ENCODE measurements around the gene GRAMD2B.

GRCh38 chr5:126503602-126504104 is 80.4 kb downstream of the GRAMD2B start:
- no peak for TF ChIP-seq CTCF (IDR thresholded peaks at IDR 0.05; ENCODE audit: control extremely low read depth in 1 of 3, insufficient read depth in 1 of 3, low read depth in 1 of 3, low read length in 3 of 3)
- TF ChIP-seq, protein P1, sequence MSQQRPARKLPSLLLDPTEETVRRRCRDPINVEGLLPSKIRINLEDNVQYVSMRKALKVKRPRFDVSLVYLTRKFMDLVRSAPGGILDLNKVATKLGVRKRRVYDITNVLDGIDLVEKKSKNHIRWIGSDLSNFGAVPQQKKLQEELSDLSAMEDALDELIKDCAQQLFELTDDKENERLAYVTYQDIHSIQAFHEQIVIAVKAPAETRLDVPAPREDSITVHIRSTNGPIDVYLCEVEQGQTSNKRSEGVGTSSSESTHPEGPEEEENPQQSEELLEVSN (IDR thresholded peaks at IDR 0.05) = no peak
- TF ChIP-seq TBP (IDR thresholded peaks at IDR 0.05; ENCODE audit: low read depth, low read length) = no peak
- TF ChIP-seq SIN3A (conservative IDR thresholded peaks at IDR 0.05 in 1 of 2, IDR thresholded peaks at IDR 0.05 in 1 of 2; ENCODE audit: low read depth in 1 of 2, low read length in 2 of 2) = no peak
- no peak for TF ChIP-seq POLR2A (IDR thresholded peaks at IDR 0.05; ENCODE audit: control extremely low read depth in 1 of 2, low read depth in 2 of 2, low read length in 2 of 2)
- no peak for TF ChIP-seq HDAC6 (IDR thresholded peaks at IDR 0.05; ENCODE audit: low read depth, low read length)
- no peak for TF ChIP-seq RFX5 (IDR thresholded peaks at IDR 0.05; ENCODE audit: borderline replicate concordance, low read depth, low read length)
- no peak for TF ChIP-seq JUND (IDR thresholded peaks at IDR 0.05; ENCODE audit: low read length)
- no peak for TF ChIP-seq ATF2 (IDR thresholded peaks at IDR 0.05; ENCODE audit: low read length)
- no peak for TF ChIP-seq EP300 (IDR thresholded peaks at IDR 0.05; ENCODE audit: borderline replicate concordance in 1 of 2, low read depth in 2 of 2, low read length in 2 of 2)
- no peak for TF ChIP-seq BRCA1 (IDR thresholded peaks at IDR 0.05; ENCODE audit: low read depth, low read length)

Measured in H1 (cell line).